DND-41 (cell line): Measurements from ENCODE around the gene MBOAT1.
"Not testable (repeated sequence)": the region's sequence is repeated elsewhere in the genome, so short reads cannot be mapped to it uniquely, and the experiment has no call there.

ENCODE experiments used
- ATAC-seq: fragments of 200-7000 bp; cut with Tn5 transposase; 3 replicates; pipeline ENCODE4 v1.9.1; 2021; ENCODE audit warnings: low read depth; ENCODE audit not compliant: insufficient read depth
- DNase-seq: peaks from one replicate; pipeline ENCODE4 v3.0.0-alpha.2; 2020
- H2AFZ ChIP-seq: 2 replicates; pipeline ENCODE4 v1.6.0; 2012; ENCODE audit warnings: low read depth, low read length
- H3K27ac ChIP-seq: 2 replicates; pipeline ENCODE4 v1.5.1; 2012; ENCODE audit warnings: low read length, inconsistent platforms
- H3K27me3 ChIP-seq: fragments of 200-600 bp; sonication (generic); 2 replicates; pipeline ENCODE4 v1.6.0; 2012; ENCODE audit warnings: low read length, mild to moderate bottlenecking, inconsistent platforms; ENCODE audit not compliant: insufficient read depth, poor library complexity
- H3K36me3 ChIP-seq: 2 replicates; pipeline ENCODE4 v1.5.1; 2012; ENCODE audit warnings: low read length, inconsistent platforms; ENCODE audit not compliant: insufficient read depth
- H3K4me1 ChIP-seq: 2 replicates; pipeline ENCODE4 v1.5.1; 2012; ENCODE audit warnings: mild to moderate bottlenecking, low read length; ENCODE audit not compliant: insufficient read depth
- H3K4me2 ChIP-seq: 2 replicates; pipeline ENCODE4 v1.6.0; 2012; ENCODE audit warnings: mild to moderate bottlenecking, moderate library complexity, low read length, inconsistent platforms; ENCODE audit not compliant: insufficient read depth
- H3K4me3 ChIP-seq, 2 experiments: fragments of 200-600 bp in 1 of 2; shearing (Covaris generic) in 1 of 2; 2 replicates each; pipeline ENCODE4 v1.5.1; 2012 to 2016; ENCODE audit warnings: inconsistent platforms in 2 of 2, low read length in 2 of 2, mild to moderate bottlenecking in 2 of 2, low read depth in 1 of 2, moderate library complexity in 1 of 2
- H3K79me2 ChIP-seq: 2 replicates; pipeline ENCODE4 v1.6.0; 2012; ENCODE audit warnings: low read length, inconsistent platforms; ENCODE audit not compliant: insufficient read depth
- H3K9ac ChIP-seq: 2 replicates; pipeline ENCODE4 v1.6.0; 2012; ENCODE audit warnings: low read depth, mild to moderate bottlenecking, inconsistent platforms, low read length, moderate library complexity
- H3K9me3 ChIP-seq: 2 replicates; pipeline ENCODE4 v1.5.1; 2012; ENCODE audit warnings: low read length, moderate library complexity, mild to moderate bottlenecking, inconsistent platforms; ENCODE audit not compliant: insufficient read depth, severe bottlenecking
- H4K20me1 ChIP-seq: 2 replicates; pipeline ENCODE4 v1.6.0; 2012; ENCODE audit warnings: low read length; ENCODE audit not compliant: insufficient read depth
- CTCF ChIP-seq: IDR thresholded peaks from 2 replicates; pipeline ENCODE4 v1.5.1; 2012; ENCODE audit warnings: borderline replicate concordance, low read length, moderate library complexity, mild to moderate bottlenecking; ENCODE audit not compliant: poor library complexity, severe bottlenecking; ENCODE audit errors: extremely low read depth
- EZH2 ChIP-seq: IDR thresholded peaks from 3 replicates; pipeline ENCODE4 v1.6.1; 2012; ENCODE audit warnings: borderline replicate concordance, low read depth, mild to moderate bottlenecking, moderate library complexity, low read length, inconsistent platforms; ENCODE audit not compliant: severe bottlenecking

MBOAT1 gene

GRCh38 chr6:20154753-20155152, 57.5 kb downstream of the MBOAT1 start:
- H3K4me1 ChIP-seq, result no peaks in the 10 kb centered on the region
- ATAC-seq (no peak), DNase-seq (no peak)

GRCh38 chr6:20153194-20153593, 59.1 kb downstream of the MBOAT1 start:
- TF ChIP-seq EZH2, result no peak
- H3K4me2 ChIP-seq, result no peak overlapping the region
- no peak for DNase-seq
- H3K36me3 ChIP-seq, result peaks cover 25% of the 10 kb centered on the region; the same call in 1 of the 2 replicates
- no peak overlapping the region for H2AFZ ChIP-seq
- no peak overlapping the region for H3K9ac ChIP-seq
- H3K4me1 ChIP-seq, result no peaks in the 10 kb centered on the region
- no peaks in the 10 kb centered on the region for H3K27me3 ChIP-seq
- peaks cover 40% of the 10 kb centered on the region for H3K79me2 ChIP-seq
- H3K9me3 ChIP-seq, result no peaks in the 10 kb centered on the region
- H3K27ac ChIP-seq, result no peak overlapping the region
- H3K4me3 ChIP-seq, result no peak overlapping the region
- no peak for ATAC-seq
- H4K20me1 ChIP-seq, result peaks cover 10% of the 10 kb centered on the region; the same call in 1 of the 2 replicates

More at GRCh38 chr6:20154753-20155152, 57.5 kb downstream of the MBOAT1 start:
- Histone ChIP-seq H3K36me3 (peaks cover 18% of the 10 kb centered on the region; the same call in 1 of the 2 replicates), H3K27me3 (no peaks in the 10 kb centered on the region), H4K20me1 (peaks cover 13% of the 10 kb centered on the region; the same call in 1 of the 2 replicates), H3K9me3 (no peaks in the 10 kb centered on the region), H3K4me2 (no peak overlapping the region), H3K79me2 (peaks cover 54% of the 10 kb centered on the region), H3K4me3 (no peak overlapping the region), H3K9ac (no peak overlapping the region), H3K27ac (no peak overlapping the region), H2AFZ (no peak overlapping the region)
- no peak for TF ChIP-seq EZH2

GRCh38 chr6:20148433-20148832, 63.8 kb downstream of the MBOAT1 start:
- Histone ChIP-seq H2AFZ (no peak overlapping the region), H3K27me3 (no peaks in the 10 kb centered on the region), H3K79me2 (peaks cover 5% of the 10 kb centered on the region; the same call in 1 of the 2 replicates), H3K9ac (no peak overlapping the region), H3K36me3 (peaks cover 49% of the 10 kb centered on the region), H3K9me3 (no peaks in the 10 kb centered on the region), H4K20me1 (peaks cover 3% of the 10 kb centered on the region; the same call in 1 of the 2 replicates), H3K4me1 (no peaks in the 10 kb centered on the region), H3K27ac (no peak overlapping the region), H3K4me2 (no peak overlapping the region), H3K4me3 (no peak overlapping the region)
- ATAC-seq (no peak), DNase-seq (no peak)
- TF ChIP-seq CTCF, result no peak

GRCh38 chr6:20147469-20147868, 64.8 kb downstream of the MBOAT1 start:
- H3K4me1 ChIP-seq, result no peaks in the 10 kb centered on the region
- no peak for ATAC-seq
- no peak for TF ChIP-seq EZH2
- no peak for TF ChIP-seq CTCF

GRCh38 chr6:20146831-20147230, 65.4 kb downstream of the MBOAT1 start:
- H3K4me2 ChIP-seq, DNase-seq, H4K20me1 ChIP-seq, H3K9me3 ChIP-seq, H2AFZ ChIP-seq, H3K27ac ChIP-seq, H3K79me2 ChIP-seq, H3K4me1 ChIP-seq, H3K9ac ChIP-seq, H3K4me3 ChIP-seq, H3K27me3 ChIP-seq, ATAC-seq: not testable (repeated sequence)
- H3K36me3 ChIP-seq, result peaks cover 63% of the 10 kb centered on the region

More at GRCh38 chr6:20147469-20147868, 64.8 kb downstream of the MBOAT1 start:
- H3K27ac ChIP-seq, result no peak overlapping the region
- H3K9me3 ChIP-seq, result no peaks in the 10 kb centered on the region
- H3K4me2 ChIP-seq, result no peak overlapping the region
- no peaks in the 10 kb centered on the region for H3K79me2 ChIP-seq
- H3K36me3 ChIP-seq, result peaks cover 59% of the 10 kb centered on the region
- H2AFZ ChIP-seq, result no peak overlapping the region
- H3K27me3 ChIP-seq, result no peaks in the 10 kb centered on the region
- H3K9ac ChIP-seq, result no peak overlapping the region
- DNase-seq, result no peak
- H4K20me1 ChIP-seq, result no peaks in the 10 kb centered on the region; the same call in 1 of the 2 replicates
- H3K4me3 ChIP-seq, result no peak overlapping the region
